ENCODE results near the gene RPA3.

RPA3 gene

DNA sequence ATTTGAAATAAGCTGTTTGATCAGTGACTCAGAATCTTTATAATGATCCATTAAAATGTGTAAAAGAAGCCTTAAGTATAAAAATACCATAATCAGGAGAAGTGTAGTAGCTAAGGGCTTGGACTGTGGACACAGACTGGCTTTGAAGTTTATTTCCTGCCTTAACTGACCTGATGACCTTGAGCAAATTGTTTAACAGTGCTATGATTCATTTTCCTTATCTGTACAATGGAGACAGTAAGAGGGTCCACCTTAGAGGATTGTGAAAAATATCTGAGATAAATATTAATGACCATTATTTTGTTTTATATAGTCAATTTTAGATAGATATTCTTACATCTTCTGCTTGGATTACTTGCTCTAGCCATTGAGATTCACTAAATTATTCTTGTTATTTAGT, 13.3 kb upstream of the RPA3 start:
- DNase-seq, result no peak

DNA sequence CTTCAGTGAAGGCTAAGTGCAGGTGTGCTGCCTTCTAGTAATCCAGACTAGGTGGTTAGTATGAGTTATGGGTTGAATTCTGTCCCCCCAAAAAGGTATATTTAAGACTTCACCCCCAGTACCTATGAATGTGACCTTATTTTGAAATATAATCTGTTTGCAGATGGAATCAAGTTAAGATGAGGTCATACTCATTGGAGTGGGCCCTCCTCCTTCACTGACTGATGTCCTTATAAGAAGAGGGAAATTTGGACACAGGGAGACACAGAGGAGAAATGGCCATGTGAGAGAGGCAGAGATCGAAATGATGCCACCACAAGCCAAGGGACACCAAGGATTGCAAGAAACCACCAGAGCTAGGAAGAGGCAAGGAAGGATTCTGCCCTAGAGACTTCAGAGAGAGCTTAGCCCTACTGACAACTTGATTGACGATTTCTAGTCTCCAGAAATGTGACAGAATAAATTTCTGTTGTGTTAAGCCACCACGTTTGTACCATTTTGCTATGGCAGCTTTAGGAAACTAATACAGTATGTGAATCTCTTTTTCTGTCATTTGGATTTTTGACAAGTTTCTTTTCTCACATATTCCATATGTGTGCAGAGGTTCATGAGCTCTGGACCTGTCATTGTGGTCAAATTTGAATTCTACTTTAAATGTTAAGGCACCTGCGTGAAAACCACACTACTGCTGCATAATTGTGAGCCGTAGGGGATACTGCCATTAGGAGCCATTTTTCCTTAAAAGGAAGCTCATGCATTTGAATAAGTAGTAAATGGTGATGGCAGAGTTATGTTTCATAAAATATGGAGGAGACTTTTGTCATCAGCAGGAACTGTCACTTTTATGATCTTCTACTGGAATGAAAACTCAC, 2.6 kb upstream of the RPA3 start:
- DNase-seq, result no peak

DNA sequence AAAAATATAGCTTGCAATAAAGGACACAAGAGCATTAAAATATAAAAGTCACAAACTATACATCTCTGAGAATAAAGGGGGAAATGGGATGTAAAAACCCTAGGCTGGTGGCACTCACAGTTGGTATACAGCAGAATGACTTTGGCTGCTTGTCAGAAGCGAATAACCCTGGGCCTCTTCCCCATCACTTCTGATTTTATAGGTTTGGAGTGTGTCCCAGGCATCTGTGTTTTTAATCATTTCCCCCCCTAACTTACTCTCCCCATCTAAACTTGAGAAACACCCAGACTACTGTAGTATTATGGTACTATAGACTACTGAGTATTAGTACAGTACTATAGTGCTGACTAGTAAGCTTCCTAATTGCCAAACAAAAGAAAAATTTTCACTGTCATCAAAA, 1.8 kb upstream of the RPA3 start:
- no peak for DNase-seq

DNA sequence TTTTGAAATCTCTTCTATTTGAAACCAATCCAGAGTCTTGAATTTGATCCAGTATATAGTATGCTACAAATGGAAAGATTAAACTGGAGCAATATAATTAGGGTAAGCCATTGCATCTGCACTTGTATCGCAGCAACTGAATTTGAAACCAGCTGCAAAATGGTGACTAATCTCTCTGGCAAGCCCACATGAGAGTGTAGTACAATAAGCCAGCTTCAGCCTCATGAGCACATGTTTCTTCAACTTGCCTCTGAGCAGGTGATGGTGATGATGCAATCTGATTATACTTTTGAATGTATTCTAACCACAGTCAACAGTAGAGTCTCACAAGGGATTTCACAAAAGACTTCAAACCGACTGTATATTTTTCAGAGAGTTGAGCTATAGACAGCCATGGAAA, 829 bp upstream of the RPA3 start:
- DNase-seq, result peak; percentile 3

DNA sequence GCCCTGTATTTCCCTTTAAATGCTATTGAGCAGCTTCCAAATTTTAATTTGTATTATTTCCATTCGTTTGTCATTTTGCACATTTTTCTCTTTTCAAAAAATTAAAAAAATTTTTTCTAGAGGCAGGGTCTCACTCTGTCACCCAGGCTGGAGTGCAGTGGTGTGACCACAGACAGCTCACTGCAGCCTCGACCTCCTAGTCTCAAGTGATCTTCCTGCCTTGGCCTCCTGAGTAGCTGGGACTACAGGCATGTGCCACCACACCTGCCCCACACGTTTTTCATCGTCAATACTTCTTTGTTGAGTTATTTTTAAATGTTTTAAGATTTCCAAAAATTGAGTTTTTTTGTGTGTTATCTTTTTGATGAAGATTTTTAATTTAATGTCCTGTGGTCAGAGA, 4.7 kb downstream of the RPA3 start:
- no peak for DNase-seq

DNA sequence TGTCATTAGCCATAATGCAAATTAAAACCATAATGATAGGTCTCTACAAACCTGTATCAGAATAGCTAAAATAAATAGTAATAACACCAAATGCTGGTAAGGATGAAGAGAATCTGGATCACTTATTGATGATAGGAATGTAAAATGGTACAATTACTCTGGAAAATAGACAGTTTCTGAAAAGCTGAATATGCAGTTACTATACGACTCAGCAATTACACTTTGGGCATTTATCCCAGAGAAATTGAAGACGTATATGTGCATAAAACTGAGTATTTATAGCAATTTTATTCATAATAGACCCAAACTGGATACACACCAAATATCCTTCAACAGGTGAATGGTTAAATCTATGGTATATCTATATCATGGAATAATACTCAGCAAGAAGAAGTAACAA, 7.9 kb downstream of the RPA3 start:
- no peak for DNase-seq

DNA sequence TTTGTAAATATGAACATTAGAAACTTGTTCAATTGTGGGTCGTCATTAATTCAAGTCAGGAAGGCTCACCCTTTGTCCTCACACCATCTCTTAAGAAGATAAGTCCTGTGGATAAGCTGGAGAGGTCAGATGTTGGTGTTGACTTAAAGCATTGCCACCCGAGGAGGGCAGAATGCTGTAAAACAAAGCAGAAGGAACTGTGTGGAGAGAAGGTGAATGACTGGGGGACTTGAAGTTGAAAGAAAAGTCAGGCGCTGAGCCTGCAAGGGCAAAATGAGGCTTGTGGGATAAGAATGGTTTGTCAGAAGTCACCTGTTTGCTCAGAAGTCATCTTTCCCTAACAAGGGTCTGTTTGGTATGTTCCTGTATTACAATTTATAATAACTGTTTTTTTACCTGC, 9.1 kb downstream of the RPA3 start:
- no peak for DNase-seq

DNA sequence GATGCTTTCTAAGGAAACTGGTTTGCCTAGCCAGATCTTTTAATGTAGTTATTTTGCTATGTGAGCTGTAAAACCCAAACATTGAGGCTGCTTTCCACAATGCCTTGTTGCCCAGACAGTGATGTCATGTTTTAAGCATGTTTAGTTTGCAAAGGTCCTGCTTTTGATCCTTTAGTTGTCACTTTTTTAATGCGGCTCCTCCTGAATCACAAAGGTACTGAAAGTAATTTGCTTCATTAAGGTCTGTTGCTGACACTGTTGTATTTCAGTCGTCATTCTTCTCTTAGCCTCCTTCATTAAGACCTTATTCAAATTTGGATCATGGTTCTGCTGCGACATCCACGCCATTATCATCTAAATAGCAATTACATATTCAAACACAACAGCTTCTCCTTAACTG, 10.6 kb downstream of the RPA3 start:
- DNase-seq, result no peak

DNA sequence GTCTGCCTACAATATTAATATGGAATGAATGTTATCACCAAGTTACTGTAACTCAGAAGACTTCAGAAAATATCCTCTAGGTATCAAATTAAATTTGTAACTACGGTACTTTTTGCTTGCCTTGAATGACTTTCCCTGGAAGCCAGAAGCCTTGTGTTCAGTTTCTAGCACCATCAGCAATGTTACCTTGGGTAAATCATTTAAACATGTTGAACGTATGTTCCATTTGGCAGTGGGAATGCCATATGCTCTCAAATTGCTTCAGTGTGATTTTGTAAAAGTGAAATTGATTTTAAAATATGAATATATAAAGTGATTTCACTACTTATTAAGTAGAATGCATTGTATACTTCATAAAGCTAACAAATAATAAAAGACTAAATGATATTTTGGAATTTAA, 11.2 kb downstream of the RPA3 start:
- no peak for DNase-seq

DNA sequence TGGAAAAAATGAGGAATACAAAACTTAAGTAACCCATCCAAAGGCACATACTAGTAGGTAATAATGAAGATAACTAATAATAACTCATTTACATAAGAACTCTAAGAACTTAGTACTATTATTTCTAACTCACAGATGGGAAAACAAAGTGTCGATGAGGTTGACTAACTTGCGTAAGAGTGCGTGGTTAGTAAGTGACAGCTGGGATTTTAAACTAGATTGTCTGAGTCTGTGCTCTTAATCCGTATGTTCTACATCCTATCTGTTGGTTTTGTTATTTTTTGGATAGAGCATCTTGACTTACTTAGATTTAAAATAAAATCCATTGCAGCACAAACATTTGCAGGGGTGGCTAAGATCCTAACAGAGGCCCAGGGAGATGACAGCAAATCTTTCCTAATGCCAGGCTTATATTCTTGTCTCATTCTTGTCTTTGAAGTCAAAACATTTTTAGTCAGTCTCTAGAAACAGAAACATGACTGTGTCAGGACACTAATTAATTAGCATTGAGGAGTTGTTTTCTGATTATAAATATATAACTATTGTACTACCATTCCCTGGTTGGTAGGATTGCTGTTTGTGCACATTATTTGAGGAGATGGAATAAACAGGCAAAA, 11.7 kb downstream of the RPA3 start:
- no peak for DNase-seq

DNA sequence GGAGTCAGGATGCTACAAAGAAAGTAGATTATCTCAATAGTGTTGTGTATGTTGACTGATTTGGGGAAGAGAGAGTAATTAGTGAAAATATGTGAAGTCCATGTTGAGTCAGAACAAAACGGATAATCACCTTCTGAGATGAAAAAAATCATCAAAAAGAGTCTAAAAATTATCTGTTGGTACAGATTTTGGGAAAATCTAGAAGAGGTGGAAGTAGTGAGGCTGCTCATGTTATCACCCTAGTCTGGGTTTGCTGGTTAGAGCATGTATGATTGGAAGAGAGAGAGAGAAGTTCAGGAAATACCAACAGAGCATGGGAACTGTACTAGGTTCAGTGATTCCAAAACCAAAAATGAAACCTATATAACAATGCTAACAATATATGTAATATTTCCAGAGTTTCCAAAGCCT, 12.3 kb downstream of the RPA3 start:
- DNase-seq, result no peak

DNA sequence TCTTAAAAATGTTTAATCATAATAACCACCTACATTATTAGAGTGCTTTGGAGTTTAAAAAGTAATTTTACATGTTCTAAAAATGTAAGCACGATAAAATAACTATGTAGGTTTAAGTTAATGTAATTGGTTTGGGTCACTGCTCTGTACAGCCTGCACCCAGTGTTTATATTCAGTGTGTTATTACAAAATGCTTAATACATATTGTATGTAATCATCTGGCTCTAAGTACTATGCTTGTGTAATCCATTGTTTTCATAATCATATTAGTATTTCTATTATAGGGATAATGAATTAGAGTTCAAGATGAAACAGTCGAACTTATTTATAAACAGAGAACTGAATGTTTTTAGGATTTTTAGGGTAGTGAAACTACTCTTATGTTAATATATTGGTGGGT, 13.1 kb downstream of the RPA3 start:
- no peak for DNase-seq

DNA sequence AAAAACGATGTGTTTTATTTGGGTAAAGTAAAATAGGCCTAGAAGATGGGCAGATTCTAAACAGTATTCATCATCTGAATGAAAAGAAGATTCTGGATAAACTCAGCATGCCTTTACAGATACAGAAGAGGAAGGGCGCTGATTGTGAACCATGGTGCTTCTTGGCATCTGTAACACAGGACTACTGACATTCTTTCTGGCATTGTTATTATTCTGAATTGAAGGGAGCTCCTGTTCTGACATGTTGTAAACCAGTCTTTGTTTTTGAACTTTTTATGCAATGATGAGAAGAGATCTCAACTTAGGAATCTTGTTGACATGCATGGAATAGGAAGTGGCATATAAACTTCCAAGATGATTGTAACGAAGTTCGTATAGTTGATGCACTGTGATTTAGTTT, 13.5 kb downstream of the RPA3 start:
- DNase-seq, result no peak

DNA sequence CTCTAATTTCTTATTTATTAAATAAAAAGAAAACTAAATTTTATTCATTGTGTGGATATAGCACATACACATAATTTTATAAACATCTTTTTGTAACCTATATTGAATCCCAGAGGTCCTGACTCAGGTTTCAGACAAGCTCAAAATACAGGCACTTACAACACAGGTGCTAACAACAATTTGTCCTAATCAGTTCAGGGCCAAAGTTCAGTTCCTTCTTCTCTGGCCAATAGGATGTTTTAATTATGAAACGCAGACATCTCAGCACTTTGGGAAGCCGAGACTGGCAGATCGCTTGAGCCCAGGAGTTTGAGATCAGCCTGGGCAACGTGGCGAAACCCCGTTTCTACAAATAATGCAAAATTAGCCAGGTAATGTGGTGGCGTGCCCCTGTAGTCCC, 15.0 kb downstream of the RPA3 start:
- DNase-seq, result no peak

DNA sequence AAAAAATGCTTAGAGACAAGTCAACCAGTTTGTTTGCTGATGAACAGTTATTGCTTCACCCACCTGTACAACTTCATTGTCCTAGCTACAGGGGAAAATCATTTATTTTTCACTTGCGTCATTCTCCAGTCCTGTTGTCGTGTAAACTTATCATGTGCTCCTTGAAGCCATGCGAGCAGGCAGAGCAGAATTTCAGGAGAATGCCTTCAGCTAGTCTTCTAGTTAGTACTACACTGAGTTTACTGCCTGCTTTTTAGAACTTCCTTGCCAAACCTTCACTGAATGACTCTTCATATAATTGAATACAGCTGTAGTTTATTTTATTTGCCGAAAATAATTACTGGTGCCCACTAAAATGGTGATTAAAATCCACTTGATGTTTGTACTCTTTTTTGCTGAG, 15.6 kb downstream of the RPA3 start:
- no peak for DNase-seq

DNA sequence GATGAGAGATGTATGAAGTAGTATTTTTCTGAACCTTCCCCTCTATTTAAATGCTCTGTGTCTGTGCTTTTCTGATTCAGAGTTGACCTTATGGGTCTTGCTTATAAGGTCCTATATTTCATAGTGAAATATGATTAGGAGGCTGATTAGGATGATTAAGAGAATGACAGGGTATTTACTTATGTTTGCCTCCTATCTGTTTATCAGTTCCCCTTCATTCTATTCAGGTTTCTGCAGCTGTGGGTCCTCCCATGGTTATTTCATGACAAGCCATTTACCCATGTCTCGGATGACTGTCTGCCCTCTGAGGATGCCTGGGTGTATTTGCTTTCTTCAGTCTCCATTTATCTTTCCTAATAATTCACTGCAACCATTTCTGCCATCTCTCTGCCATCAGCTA, 16.9 kb downstream of the RPA3 start:
- DNase-seq, result no peak

DNA sequence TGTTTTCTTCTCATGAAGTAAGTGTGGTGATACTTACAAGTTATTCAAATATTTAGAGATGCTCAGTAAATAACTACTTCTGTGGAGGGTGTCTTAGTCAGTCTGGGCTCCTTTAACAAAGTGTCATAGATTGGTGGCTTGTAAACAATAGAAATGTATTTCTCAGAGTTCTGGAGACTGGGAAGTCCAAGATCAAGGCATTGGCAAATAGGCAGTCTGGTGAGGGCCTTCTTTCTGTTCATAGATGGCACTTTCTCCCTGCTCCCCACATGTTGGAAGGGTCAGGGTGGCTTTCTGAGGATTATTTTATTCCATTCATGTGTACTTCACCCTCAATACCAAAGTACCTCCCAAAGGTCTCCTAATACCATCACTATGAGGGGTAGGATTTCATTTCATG, 18.4 kb downstream of the RPA3 start:
- DNase-seq, result no peak

DNA sequence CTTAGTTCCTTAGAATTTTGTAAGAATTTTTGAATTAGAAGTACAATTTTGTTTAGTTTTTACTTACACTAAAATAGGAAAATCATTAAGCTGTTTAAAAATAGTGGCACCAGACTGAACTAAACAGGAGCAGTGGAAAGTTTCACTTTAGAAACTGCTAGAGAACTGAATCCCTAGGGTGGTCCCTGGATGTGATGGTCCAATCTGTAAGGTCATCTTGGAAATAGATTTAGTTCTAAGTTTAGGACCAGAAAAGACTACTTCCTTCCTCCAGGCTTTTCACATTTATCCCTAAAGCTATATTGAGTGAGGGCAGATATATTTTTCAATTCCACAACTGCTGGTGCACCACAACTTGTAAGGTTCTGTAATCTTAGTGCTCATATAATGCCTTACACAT, 19.0 kb downstream of the RPA3 start:
- no peak for DNase-seq

DNA sequence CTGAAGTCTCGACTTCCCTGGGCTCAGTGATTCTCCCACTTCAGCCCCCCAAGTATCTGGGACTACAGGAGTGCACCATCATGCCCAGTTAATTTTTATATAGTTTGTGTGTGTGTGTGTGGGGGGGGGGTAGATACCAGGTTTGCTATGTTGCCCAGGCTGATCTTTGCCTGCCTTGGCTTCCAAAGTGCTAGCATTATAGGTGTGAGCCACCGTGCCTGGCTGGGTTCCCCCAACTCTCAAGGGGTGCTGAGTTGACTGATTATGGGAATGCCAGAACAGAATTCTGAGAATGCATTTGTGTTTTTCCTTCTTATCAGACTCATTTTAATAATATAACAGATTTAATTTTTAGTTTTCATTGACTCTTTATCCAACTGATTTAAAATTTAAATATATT, 19.5 kb downstream of the RPA3 start:
- DNase-seq, result no peak

DNA sequence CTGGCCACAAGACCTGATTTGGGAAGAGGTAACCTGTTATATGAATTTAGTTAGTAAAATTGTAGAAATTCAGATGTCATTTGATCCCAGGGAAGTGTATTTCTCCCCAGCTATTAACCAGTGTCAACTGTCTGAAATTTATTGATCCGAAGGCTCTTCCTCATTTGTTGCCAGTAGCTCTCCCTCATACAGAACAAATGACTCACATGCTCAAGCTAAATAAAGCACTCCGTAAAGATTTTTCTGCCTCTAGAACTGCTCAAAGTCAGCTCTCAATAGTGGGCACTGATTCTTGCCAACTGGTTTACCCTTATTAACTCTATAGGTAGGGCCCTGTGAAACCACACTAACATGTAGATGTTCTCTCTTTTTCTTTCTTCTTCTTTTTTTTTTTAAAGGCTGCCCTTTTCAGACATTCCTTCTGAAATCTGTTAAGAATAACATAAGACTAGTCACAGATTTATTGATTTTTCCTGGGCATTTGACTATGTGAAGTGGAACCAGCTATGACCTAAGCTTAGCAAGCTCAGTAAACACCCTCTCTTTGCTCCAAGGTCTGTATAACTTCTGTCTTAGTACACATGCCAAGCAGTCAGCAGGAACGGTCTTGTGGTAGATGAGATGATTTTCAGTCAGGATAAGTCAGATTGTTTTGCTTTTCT, 21.8 kb downstream of the RPA3 start:
- no peak for DNase-seq

DNA sequence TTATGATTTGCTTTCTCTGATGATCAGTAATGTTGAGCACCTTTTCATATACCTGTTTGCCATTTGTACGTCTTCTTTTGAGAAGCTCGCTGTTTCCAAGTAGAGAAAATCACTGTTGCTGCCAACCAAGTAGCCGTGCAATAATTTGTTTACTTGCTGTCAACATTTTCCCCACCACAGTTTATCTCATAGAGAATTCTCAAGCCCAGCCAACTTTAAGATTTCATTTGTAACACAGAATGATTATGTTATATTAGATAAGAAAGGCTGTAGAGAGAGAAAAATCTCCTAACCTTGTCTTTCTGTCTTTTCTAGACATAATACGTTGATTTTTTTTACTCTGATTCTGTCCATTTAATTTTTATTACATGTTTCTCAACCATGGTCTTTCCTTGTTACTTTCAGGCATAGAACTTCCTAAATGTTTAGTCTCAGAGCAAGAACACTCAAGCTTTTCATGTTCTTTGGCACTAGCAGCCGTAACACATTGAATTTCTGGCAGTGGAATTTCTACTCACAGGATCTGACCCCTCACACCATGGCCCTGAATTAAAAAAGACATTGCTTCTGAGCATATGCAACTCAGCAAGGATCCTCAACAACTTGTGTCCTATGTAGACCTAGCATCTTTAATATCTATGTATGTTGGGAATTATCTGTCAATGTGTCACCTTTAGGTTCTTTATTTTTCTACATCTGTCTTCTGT, 23.1 kb downstream of the RPA3 start:
- no peak for DNase-seq

DNA sequence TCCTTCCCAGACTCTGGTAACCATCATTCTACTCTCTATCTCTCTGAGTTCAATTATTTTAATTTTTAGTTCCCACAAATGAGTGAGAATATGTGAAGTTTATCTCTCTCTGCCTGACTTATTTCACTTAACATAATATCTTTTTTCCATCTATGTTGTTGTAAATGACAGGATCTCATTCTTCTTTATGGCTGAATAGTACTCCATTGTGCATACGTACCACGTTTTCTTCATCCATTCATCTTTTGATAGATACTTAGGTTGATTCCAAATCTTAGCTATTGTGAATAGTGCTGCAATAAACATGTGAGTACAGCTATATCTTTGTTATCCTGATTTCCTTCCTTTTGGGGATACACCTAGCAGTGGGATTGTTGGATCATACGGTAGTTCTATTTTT, 23.9 kb downstream of the RPA3 start:
- DNase-seq, result no peak

DNA sequence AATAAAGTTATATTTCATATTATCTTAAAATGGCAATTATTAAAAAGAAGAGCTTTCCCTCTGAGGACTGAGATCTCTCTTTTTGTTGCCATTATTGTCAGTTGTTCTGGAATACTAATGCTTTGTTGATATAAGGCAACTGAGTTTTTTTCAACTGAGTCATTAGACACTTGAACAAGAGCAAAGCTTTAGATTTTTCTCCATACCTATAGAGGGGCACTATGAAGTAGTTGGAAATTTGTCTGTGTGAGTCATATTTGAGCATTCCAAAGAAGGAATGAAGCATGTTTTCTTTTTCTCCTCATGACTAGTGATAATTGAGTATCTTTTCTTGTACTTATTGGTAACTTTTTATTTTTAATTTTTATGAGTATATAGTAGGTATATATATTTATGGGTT, 24.5 kb downstream of the RPA3 start:
- DNase-seq, result no peak

DNA sequence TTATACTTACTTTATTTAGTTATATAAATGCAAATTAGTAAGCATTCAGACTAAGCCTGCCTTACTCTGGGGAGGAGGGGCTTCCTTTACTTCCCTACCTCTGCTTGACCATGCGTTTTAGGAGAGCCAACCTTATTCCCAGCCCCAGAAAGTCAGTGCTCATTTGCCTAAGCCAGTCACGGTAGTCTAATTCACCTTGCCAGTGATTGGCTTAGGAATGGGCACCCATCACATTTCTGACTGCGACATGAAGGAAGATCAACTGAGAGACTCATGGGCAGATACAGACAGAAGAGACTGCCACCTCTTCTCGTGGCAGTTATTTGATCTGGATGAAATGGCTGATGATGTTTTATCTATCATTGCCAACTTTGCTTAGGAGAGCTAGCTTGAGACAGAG, 29.5 kb downstream of the RPA3 start:
- DNase-seq, result no peak
